SK-N-SH treated with all-trans-retinoic acid at 6 μM for 48 hours (cell line): ENCODE measurements around the gene BAG1.

Source experiments
- ATAC-seq: fragments of 200-7000 bp; cut with Tn5 transposase; 3 replicates; pipeline ENCODE4 v1.9.1; 2020; ENCODE audit warnings: mild to moderate bottlenecking, moderate library complexity
- ARNTL ChIP-seq: fragments of 450-650 bp; formaldehyde crosslinking; IDR thresholded peaks from 2 replicates; pipeline ENCODE4 v1.5.0; 2020; ENCODE audit warnings: low read depth, mild to moderate bottlenecking, moderate library complexity, borderline replicate concordance
- BACH2 ChIP-seq: fragments of 250-450 bp; sonication (Bioruptor Pico); IDR thresholded peaks from 2 replicates; pipeline ENCODE4 v1.9.0; 2021; ENCODE audit warnings: mild to moderate bottlenecking, borderline replicate concordance
- CSDC2 ChIP-seq: fragments of 250-450 bp; sonication (Bioruptor Pico); IDR thresholded peaks from 2 replicates; pipeline ENCODE4 v1.5.0; 2020; ENCODE audit warnings: mild to moderate bottlenecking, moderate library complexity
- ESRRG ChIP-seq: fragments of 250-450 bp; sonication (Bioruptor Pico); IDR thresholded peaks from 2 replicates; pipeline ENCODE4 v1.6.1; 2021; ENCODE audit warnings: mild to moderate bottlenecking
- GLIS3 ChIP-seq: fragments of 250-450 bp; sonication (Bioruptor Pico); IDR thresholded peaks from 2 replicates; pipeline ENCODE4 v1.5.0; 2020; ENCODE audit warnings: mild to moderate bottlenecking, moderate library complexity
- ISL1 ChIP-seq: fragments of 250-450 bp; sonication (Bioruptor Pico); IDR thresholded peaks from 2 replicates; pipeline ENCODE4 v2.1.2; 2022; ENCODE audit warnings: mild to moderate bottlenecking, moderate library complexity
- OSR1 ChIP-seq: fragments of 250-450 bp; sonication (Bioruptor Pico); IDR thresholded peaks from 2 replicates; pipeline ENCODE4 v1.8.0; 2022; ENCODE audit warnings: moderate library complexity, mild to moderate bottlenecking, inconsistent platforms
- PPARA ChIP-seq: fragments of 250-450 bp; sonication (Bioruptor Pico); IDR thresholded peaks from 2 replicates; pipeline ENCODE4 v1.5.0; 2020; ENCODE audit warnings: mild to moderate bottlenecking, borderline replicate concordance
- SNAI2 ChIP-seq: fragments of 250-450 bp; sonication (Bioruptor Pico); IDR thresholded peaks from 2 replicates; pipeline ENCODE4 v1.5.0; 2020; ENCODE audit warnings: mild to moderate bottlenecking, moderate library complexity
- TOX ChIP-seq: fragments of 250-450 bp; sonication (Bioruptor Pico); IDR thresholded peaks from 2 replicates; pipeline ENCODE4 v1.8.0; 2021; ENCODE audit warnings: mild to moderate bottlenecking, moderate library complexity, borderline replicate concordance
- ZC3H10 ChIP-seq: fragments of 250-450 bp; sonication (Bioruptor Pico); IDR thresholded peaks from 2 replicates; pipeline ENCODE4 v1.5.1; 2021; ENCODE audit warnings: mild to moderate bottlenecking, moderate library complexity
- ZFP3 ChIP-seq: fragments of 250-450 bp; sonication (Bioruptor Pico); IDR thresholded peaks from 2 replicates; pipeline ENCODE4 v1.5.0; 2020; ENCODE audit warnings: mild to moderate bottlenecking, moderate library complexity
- ZFP30 ChIP-seq: fragments of 450-650 bp; formaldehyde crosslinking; IDR thresholded peaks from 2 replicates; pipeline ENCODE4 v1.5.0; 2022; ENCODE audit warnings: mild to moderate bottlenecking, moderate library complexity
- ZNF565 ChIP-seq: fragments of 450-650 bp; formaldehyde crosslinking; conservative IDR thresholded peaks from 2 replicates; pipeline ENCODE4 v1.5.0; 2020; ENCODE audit warnings: low read depth, mild to moderate bottlenecking, moderate library complexity
- ZNF70 ChIP-seq: fragments of 450-650 bp; formaldehyde crosslinking; IDR thresholded peaks from 2 replicates; pipeline ENCODE4 v1.5.0; 2020; ENCODE audit warnings: mild to moderate bottlenecking, moderate library complexity
- ZNF8 ChIP-seq: fragments of 450-650 bp; formaldehyde crosslinking; IDR thresholded peaks from 2 replicates; pipeline ENCODE4 v1.5.0; 2020; ENCODE audit warnings: mild to moderate bottlenecking, moderate library complexity
- TF ChIP-seq, protein P1 (sequence below): fragments of 250-450 bp; sonication (Bioruptor Pico); IDR thresholded peaks from 2 replicates; pipeline ENCODE4 v1.5.1; 2020; ENCODE audit warnings: low read depth, mild to moderate bottlenecking, moderate library complexity
- TF ChIP-seq, protein P2 (sequence below): fragments of 250-450 bp; sonication (Bioruptor Pico); IDR thresholded peaks from 2 replicates; pipeline ENCODE4 v1.8.0; 2020; ENCODE audit warnings: mild to moderate bottlenecking, moderate library complexity, borderline replicate concordance
- TF ChIP-seq, protein P3 (sequence below): fragments of 250-450 bp; sonication (Bioruptor Pico); IDR thresholded peaks from 2 replicates; pipeline ENCODE4 v1.5.0; 2020; ENCODE audit warnings: mild to moderate bottlenecking, moderate library complexity
- TF ChIP-seq, protein P4 (sequence below): fragments of 250-450 bp; sonication (Bioruptor Pico); IDR thresholded peaks from 2 replicates; pipeline ENCODE4 v1.8.0; 2021; ENCODE audit warnings: low read depth, mild to moderate bottlenecking, moderate library complexity, borderline replicate concordance

The BAG1 gene

DNA sequence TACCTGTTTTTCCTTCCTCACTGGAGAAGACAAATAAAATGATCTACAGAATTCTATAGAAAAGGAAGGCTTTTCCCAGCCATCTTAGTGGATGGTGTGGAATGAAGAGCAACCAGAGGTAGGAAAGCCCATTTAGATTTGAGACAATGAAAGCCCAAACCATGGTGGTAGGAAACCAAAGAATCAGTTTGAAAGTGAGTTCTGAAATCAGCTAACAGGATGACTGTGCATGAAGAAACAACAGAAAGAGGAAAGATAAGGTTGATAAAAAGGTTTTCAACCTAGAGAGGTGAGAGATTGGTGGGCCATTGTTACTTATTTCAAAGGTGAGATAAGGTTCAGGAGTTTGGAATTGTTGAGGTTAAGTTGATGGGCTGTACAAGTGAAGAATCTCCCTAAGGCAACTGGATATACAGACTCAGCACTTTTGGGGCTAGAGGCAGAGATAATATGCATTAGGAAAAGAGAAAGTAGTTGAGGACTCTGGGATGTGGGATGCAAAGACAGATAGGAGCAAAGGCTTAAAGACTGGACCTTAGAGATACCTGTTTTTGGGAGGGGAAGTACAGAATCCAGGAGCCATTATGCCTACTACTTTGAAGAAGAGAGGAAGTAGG lies 2.8 kb upstream of the BAG1 start (continued):
- TF ChIP-seq, protein P1, sequence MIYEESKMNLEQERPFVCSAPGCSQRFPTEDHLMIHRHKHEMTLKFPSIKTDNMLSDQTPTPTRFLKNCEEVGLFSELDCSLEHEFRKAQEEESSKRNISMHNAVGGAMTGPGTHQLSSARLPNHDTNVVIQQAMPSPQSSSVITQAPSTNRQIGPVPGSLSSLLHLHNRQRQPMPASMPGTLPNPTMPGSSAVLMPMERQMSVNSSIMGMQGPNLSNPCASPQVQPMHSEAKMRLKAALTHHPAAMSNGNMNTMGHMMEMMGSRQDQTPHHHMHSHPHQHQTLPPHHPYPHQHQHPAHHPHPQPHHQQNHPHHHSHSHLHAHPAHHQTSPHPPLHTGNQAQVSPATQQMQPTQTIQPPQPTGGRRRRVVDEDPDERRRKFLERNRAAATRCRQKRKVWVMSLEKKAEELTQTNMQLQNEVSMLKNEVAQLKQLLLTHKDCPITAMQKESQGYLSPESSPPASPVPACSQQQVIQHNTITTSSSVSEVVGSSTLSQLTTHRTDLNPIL (CRISPR knock-in tag), result no peak
- TF ChIP-seq CSDC2 (CRISPR knock-in tag), result no peak
- no peak for TF ChIP-seq ISL1 (CRISPR knock-in tag)
- no peak for TF ChIP-seq ZNF8 (CRISPR knock-in tag)

DNA sequence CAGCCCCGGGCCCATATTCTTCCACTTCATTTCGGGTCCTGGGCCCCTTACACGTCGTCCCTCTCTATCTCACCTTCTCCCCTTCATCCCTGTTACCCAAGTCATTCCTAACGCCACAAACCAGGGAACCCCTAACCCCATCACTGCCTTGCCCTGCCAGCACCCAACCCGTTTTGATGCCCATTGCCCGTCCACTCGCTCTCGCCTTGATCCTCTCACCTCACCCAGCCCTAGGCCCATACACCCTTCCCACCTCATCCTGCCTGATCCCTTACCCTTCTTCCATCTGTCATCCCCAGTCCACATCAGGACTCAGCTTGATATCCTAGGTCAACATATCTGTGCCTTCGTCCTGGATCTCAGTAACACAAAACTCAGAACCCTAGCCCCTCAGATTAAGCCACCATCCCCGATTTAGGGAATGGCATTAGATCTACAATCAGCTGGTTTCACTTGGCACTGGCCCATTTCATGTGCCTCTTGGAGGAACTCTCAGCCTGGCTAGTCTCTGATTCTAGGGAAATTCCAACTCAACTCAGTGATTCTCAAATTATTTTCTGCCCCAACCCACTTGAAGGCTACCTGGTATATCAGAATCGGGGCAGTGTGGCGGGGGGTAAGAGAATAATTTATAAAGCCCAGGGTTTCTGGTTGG lies 830 bp upstream of the BAG1 start:
- ATAC-seq, result no peak
- TF ChIP-seq, protein P2, sequence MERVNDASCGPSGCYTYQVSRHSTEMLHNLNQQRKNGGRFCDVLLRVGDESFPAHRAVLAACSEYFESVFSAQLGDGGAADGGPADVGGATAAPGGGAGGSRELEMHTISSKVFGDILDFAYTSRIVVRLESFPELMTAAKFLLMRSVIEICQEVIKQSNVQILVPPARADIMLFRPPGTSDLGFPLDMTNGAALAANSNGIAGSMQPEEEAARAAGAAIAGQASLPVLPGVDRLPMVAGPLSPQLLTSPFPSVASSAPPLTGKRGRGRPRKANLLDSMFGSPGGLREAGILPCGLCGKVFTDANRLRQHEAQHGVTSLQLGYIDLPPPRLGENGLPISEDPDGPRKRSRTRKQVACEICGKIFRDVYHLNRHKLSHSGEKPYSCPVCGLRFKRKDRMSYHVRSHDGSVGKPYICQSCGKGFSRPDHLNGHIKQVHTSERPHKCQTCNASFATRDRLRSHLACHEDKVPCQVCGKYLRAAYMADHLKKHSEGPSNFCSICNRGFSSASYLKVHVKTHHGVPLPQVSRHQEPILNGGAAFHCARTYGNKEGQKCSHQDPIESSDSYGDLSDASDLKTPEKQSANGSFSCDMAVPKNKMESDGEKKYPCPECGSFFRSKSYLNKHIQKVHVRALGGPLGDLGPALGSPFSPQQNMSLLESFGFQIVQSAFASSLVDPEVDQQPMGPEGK (CRISPR knock-in tag), result no peak
- TF ChIP-seq CSDC2 (CRISPR knock-in tag) (no peak), GLIS3 (no peak), ZFP3 (CRISPR knock-in tag) (no peak), SNAI2 (CRISPR knock-in tag) (no peak), OSR1 (CRISPR knock-in tag) (no peak), BACH2 (CRISPR knock-in tag) (no peak), ZNF70 (no peak), ZNF565 (CRISPR knock-in tag) (no peak), ZNF8 (CRISPR knock-in tag) (no peak), ARNTL (CRISPR knock-in tag) (no peak), TOX (CRISPR knock-in tag) (no peak), PPARA (CRISPR knock-in tag) (no peak), ISL1 (CRISPR knock-in tag) (no peak), ESRRG (CRISPR knock-in tag) (no peak)
- TF ChIP-seq, protein P3, sequence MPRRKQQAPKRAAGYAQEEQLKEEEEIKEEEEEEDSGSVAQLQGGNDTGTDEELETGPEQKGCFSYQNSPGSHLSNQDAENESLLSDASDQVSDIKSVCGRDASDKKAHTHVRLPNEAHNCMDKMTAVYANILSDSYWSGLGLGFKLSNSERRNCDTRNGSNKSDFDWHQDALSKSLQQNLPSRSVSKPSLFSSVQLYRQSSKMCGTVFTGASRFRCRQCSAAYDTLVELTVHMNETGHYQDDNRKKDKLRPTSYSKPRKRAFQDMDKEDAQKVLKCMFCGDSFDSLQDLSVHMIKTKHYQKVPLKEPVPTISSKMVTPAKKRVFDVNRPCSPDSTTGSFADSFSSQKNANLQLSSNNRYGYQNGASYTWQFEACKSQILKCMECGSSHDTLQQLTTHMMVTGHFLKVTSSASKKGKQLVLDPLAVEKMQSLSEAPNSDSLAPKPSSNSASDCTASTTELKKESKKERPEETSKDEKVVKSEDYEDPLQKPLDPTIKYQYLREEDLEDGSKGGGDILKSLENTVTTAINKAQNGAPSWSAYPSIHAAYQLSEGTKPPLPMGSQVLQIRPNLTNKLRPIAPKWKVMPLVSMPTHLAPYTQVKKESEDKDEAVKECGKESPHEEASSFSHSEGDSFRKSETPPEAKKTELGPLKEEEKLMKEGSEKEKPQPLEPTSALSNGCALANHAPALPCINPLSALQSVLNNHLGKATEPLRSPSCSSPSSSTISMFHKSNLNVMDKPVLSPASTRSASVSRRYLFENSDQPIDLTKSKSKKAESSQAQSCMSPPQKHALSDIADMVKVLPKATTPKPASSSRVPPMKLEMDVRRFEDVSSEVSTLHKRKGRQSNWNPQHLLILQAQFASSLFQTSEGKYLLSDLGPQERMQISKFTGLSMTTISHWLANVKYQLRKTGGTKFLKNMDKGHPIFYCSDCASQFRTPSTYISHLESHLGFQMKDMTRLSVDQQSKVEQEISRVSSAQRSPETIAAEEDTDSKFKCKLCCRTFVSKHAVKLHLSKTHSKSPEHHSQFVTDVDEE (CRISPR knock-in tag), result no peak
- TF ChIP-seq, protein P4, sequence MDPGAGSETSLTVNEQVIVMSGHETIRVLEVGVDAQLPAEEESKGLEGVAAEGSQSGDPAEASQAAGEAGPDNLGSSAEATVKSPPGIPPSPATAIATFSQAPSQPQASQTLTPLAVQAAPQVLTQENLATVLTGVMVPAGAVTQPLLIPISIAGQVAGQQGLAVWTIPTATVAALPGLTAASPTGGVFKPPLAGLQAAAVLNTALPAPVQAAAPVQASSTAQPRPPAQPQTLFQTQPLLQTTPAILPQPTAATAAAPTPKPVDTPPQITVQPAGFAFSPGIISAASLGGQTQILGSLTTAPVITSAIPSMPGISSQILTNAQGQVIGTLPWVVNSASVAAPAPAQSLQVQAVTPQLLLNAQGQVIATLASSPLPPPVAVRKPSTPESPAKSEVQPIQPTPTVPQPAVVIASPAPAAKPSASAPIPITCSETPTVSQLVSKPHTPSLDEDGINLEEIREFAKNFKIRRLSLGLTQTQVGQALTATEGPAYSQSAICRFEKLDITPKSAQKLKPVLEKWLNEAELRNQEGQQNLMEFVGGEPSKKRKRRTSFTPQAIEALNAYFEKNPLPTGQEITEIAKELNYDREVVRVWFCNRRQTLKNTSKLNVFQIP (CRISPR knock-in tag), result no peak

DNA sequence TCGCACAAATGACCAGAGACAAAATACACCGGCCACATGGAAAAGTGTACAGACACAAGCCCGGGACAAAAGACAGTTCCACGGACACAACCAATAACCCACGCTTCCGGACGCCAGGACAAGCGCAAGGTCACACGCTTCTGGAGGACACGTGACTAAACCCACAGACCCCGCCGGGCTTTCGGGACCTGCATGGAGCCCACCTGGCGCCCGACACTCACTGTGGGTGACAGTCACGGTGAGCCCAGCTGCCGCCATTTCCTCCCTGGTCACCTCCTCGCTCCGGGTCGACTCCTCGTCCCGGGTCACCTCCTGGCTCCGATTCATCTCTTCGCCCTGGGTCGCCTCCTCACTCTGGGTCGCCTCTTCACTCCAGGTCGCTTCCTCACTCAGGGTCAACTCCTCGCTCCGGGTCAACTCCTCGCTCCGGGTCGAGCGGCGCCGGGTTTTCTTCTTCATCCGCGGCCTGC lies 470 bp downstream of the BAG1 start:
- peak; percentile 10 for ATAC-seq
- no peak for TF ChIP-seq ZFP3 (CRISPR knock-in tag)
- TF ChIP-seq ZFP30 (CRISPR knock-in tag), result no peak
- TF ChIP-seq, protein P3 (CRISPR knock-in tag), result no peak
- TF ChIP-seq, protein P2 (CRISPR knock-in tag), result no peak
- TF ChIP-seq ZC3H10 (CRISPR knock-in tag), result no peak
- no peak for TF ChIP-seq PPARA (CRISPR knock-in tag)
- TF ChIP-seq ESRRG (CRISPR knock-in tag), result no peak
- TF ChIP-seq, protein P4 (CRISPR knock-in tag), result no peak
- TF ChIP-seq BACH2 (CRISPR knock-in tag), result no peak
- no peak for TF ChIP-seq GLIS3
- TF ChIP-seq OSR1 (CRISPR knock-in tag), result no peak
- no peak for TF ChIP-seq CSDC2 (CRISPR knock-in tag)
